Measurements from ENCODE around the gene LRSAM1. TPM values are rescaled to one million over a fixed set of nuclear protein-coding genes. Genes with fewer than 3 reads are reported as not detected.

Gene LRSAM1
- total RNA-seq, 1 donor from 2014 or later = 25.9 TPM

DNA sequence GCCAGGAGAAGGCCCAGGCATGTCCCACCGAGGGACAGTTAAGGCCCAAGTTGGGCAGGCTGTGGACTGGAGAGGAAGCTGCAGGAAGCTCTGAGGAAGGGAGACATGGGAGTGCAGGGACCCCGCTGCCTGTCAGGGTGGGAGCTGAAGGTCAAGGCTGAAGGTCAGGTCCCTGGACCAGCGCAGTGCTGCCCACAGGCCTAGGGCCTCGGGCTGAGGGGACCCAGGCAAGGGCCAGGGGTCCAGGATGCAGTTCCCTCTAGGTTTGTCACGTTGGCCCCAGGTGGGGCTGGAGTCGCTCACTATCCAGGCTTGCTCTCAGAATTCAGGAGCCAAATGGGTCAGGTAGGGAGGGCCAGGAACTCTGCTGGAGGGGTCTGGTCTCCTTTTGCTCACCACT lies 84.1 kb downstream of the LRSAM1 start:
- no peak overlapping the region for H3K4me3 ChIP-seq
- peak overlapping the region; percentile 65 for H3K27ac ChIP-seq
- peaks cover 71% of the 10 kb centered on the region for H3K4me1 ChIP-seq
- TF ChIP-seq, protein P1, sequence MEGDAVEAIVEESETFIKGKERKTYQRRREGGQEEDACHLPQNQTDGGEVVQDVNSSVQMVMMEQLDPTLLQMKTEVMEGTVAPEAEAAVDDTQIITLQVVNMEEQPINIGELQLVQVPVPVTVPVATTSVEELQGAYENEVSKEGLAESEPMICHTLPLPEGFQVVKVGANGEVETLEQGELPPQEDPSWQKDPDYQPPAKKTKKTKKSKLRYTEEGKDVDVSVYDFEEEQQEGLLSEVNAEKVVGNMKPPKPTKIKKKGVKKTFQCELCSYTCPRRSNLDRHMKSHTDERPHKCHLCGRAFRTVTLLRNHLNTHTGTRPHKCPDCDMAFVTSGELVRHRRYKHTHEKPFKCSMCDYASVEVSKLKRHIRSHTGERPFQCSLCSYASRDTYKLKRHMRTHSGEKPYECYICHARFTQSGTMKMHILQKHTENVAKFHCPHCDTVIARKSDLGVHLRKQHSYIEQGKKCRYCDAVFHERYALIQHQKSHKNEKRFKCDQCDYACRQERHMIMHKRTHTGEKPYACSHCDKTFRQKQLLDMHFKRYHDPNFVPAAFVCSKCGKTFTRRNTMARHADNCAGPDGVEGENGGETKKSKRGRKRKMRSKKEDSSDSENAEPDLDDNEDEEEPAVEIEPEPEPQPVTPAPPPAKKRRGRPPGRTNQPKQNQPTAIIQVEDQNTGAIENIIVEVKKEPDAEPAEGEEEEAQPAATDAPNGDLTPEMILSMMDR (IDR thresholded peaks at IDR 0.05) = no peak
- no peaks in the 10 kb centered on the region for H3K27me3 ChIP-seq (ENCODE audit: low read depth)
- H3K9me3 ChIP-seq = no peaks in the 10 kb centered on the region
- ATAC-seq = no peak
- H3K36me3 ChIP-seq = peaks cover 31% of the 10 kb centered on the region
- intact Hi-C loops (cut with DNase I) = no loop called here
- DNase-seq = no peak

GRCh38 chr9:127535834-127536233 lies 84.5 kb downstream of the LRSAM1 start:
- H3K27ac ChIP-seq = peak overlapping the region; percentile 65
- no peak for DNase-seq
- TF ChIP-seq, protein P1 (IDR thresholded peaks at IDR 0.05) = no peak
- H3K27me3 ChIP-seq (ENCODE audit: low read depth) = no peaks in the 10 kb centered on the region
- intact Hi-C loops (cut with DNase I) = no loop called here
- H3K9me3 ChIP-seq = no peaks in the 10 kb centered on the region
- peaks cover 71% of the 10 kb centered on the region for H3K4me1 ChIP-seq
- no peak overlapping the region for H3K4me3 ChIP-seq
- peaks cover 27% of the 10 kb centered on the region for H3K36me3 ChIP-seq
- no peak for ATAC-seq

DNA sequence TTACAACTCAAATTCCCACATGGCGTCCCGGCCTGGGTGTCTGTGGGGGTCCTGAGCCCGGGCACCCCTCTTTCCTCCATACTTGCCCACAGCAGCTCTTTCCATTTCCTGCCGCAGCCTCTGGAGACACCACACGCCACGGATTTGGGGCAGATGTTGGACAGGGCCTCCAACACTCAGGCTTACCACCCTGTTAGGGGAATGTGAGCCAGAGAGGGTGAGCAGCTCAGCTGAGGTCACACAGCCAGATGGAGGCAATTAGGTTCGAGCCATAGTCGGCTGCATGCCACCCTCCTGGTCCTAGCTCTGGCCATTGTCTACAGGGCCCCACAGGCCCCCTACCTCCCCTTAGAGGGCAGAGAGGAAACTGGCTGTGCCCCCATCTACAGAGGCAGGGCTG lies 85.2 kb downstream of the LRSAM1 start:
- Histone ChIP-seq H3K4me3 (no peak overlapping the region), H3K4me1 (peaks cover 77% of the 10 kb centered on the region), H3K9me3 (no peaks in the 10 kb centered on the region), H3K27me3 (ENCODE audit: low read depth) (no peaks in the 10 kb centered on the region), H3K36me3 (peaks cover 23% of the 10 kb centered on the region), H3K27ac (peak overlapping the region; percentile 65)
- no peak for ATAC-seq
- DNase-seq = no peak
- intact Hi-C loops (cut with DNase I) = no loop called here
- TF ChIP-seq, protein P1 (IDR thresholded peaks at IDR 0.05) = no peak

DNA sequence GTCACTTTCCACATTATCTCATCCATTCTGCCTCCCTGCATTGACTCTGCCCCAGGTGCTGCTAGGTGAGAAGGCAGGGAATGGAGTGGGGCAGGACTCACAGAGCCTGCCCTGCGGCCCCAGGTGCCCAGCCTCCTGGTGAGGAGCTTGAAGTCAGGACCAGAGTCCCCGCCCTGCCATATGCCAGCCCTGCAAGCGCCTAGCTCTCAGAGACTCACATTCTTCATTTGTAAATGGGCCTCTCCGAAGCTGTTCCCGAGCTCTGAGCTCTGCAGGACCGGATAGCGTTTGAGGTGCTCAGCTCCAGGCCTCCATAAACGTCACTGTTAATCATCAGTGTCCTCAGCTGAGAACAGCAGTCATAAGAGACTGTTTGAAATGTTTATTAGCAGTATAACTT lies 85.7 kb downstream of the LRSAM1 start:
- no peak for DNase-seq
- TF ChIP-seq, protein P1 (IDR thresholded peaks at IDR 0.05) = no peak
- intact Hi-C loops (cut with DNase I) = no loop called here

GRCh38 chr9:127537792-127538191 lies 86.5 kb downstream of the LRSAM1 start:
- peaks cover 90% of the 10 kb centered on the region for H3K4me1 ChIP-seq
- peak overlapping the region; percentile 65 for H3K27ac ChIP-seq

More for the DNA sequence above, 85.7 kb downstream of the LRSAM1 start:
- Histone ChIP-seq H3K27me3 (ENCODE audit: low read depth) (no peaks in the 10 kb centered on the region), H3K4me3 (no peak overlapping the region), H3K4me1 (peaks cover 82% of the 10 kb centered on the region), H3K9me3 (no peaks in the 10 kb centered on the region), H3K36me3 (peaks cover 17% of the 10 kb centered on the region), H3K27ac (peak overlapping the region; percentile 65)
- peak; percentile 12 to 28 for ATAC-seq

More at GRCh38 chr9:127537792-127538191, 86.5 kb downstream of the LRSAM1 start:
- Histone ChIP-seq H3K4me3 (no peak overlapping the region), H3K36me3 (peaks cover 17% of the 10 kb centered on the region), H3K27me3 (ENCODE audit: low read depth) (no peaks in the 10 kb centered on the region), H3K9me3 (no peaks in the 10 kb centered on the region)
- TF ChIP-seq, protein P1 (IDR thresholded peaks at IDR 0.05) = no peak
- intact Hi-C loops (cut with DNase I) = no loop called here
- DNase-seq = no peak
- no peak for ATAC-seq
